ENCODE data around the gene FITM1. TPM values are rescaled to one million over a fixed set of nuclear protein-coding genes. Genes with fewer than 3 reads are reported as not detected.

Gene FITM1
- total RNA-seq, 1 donor from 2014 or later: 0.59 TPM

DNA sequence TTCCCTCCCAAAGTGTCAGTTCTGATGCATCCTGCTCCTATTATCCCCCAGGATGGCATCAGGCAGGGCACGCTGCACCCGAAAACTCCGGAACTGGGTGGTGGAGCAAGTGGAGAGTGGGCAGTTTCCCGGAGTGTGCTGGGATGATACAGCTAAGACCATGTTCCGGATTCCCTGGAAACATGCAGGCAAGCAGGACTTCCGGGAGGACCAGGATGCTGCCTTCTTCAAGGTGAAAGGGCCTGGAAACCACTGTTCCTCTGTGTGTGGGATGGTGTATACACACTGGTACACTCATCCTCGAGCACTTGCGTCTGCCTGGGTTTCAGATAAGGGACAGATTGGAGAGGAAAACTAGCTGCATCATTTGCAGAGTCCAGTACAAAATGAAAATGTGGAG is 31.6 kb downstream of the FITM1 start:
- Mint-ChIP-seq H3K36me3 (ENCODE audit: low read depth, unreplicated experiment) (peaks cover 47% of the 10 kb centered on the region), H3K9me3 (ENCODE audit: unreplicated experiment) (no peaks in the 10 kb centered on the region), H3K4me1 (ENCODE audit: unreplicated experiment) (peaks cover 8% of the 10 kb centered on the region), H3K27ac (ENCODE audit: unreplicated experiment) (peak overlapping the region; percentile 70), H3K27me3 (ENCODE audit: unreplicated experiment) (peaks cover 9% of the 10 kb centered on the region), H3K4me3 (ENCODE audit: unreplicated experiment) (peak overlapping the region; percentile 79)
- TF ChIP-seq, protein P1, sequence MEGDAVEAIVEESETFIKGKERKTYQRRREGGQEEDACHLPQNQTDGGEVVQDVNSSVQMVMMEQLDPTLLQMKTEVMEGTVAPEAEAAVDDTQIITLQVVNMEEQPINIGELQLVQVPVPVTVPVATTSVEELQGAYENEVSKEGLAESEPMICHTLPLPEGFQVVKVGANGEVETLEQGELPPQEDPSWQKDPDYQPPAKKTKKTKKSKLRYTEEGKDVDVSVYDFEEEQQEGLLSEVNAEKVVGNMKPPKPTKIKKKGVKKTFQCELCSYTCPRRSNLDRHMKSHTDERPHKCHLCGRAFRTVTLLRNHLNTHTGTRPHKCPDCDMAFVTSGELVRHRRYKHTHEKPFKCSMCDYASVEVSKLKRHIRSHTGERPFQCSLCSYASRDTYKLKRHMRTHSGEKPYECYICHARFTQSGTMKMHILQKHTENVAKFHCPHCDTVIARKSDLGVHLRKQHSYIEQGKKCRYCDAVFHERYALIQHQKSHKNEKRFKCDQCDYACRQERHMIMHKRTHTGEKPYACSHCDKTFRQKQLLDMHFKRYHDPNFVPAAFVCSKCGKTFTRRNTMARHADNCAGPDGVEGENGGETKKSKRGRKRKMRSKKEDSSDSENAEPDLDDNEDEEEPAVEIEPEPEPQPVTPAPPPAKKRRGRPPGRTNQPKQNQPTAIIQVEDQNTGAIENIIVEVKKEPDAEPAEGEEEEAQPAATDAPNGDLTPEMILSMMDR (IDR thresholded peaks at IDR 0.05; ENCODE audit: unreplicated experiment): no peak
- no peak for DNase-seq (ENCODE audit: low spot score)

DNA sequence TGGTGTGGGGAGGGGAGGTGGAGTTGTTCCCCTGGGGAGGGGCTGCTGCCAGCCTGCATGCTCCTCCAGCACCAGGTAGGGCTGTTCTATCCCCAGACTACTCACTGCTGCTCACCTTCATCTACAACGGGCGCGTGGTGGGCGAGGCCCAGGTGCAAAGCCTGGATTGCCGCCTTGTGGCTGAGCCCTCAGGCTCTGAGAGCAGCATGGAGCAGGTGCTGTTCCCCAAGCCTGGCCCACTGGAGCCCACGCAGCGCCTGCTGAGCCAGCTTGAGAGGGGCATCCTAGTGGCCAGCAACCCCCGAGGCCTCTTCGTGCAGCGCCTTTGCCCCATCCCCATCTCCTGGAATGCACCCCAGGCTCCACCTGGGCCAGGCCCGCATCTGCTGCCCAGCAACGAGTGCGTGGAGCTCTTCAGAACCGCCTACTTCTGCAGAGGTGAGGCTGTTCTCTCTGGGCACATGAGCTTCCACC is 34.1 kb downstream of the FITM1 start:
- no peak overlapping the region for H3K27ac Mint-ChIP-seq (ENCODE audit: unreplicated experiment)
- DNase-seq (ENCODE audit: low spot score): no peak
- peaks cover 50% of the 10 kb centered on the region for H3K36me3 Mint-ChIP-seq (ENCODE audit: low read depth, unreplicated experiment)
- H3K4me1 Mint-ChIP-seq (ENCODE audit: unreplicated experiment): peaks cover 11% of the 10 kb centered on the region
- H3K4me3 Mint-ChIP-seq (ENCODE audit: unreplicated experiment): no peak overlapping the region
- TF ChIP-seq, protein P1 (IDR thresholded peaks at IDR 0.05; ENCODE audit: unreplicated experiment): no peak
- peaks cover 9% of the 10 kb centered on the region for H3K27me3 Mint-ChIP-seq (ENCODE audit: unreplicated experiment)
- H3K9me3 Mint-ChIP-seq (ENCODE audit: unreplicated experiment): no peaks in the 10 kb centered on the region

DNA sequence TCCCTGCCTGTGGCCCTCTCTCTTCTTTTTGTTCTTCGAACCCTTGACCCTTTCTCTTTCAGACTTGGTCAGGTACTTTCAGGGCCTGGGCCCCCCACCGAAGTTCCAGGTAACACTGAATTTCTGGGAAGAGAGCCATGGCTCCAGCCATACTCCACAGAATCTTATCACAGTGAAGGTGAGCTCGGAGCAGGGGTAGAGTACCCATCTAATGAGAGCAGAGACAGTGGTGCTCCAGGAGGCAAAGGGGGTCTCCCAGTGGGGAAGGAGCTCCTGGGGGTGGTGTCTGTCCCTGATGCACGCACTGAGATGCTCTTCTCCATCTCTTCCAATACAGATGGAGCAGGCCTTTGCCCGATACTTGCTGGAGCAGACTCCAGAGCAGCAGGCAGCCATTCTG is 35.3 kb downstream of the FITM1 start:
- Mint-ChIP-seq H3K27ac (ENCODE audit: unreplicated experiment) (no peak overlapping the region), H3K4me3 (ENCODE audit: unreplicated experiment) (peak overlapping the region; percentile 87), H3K36me3 (ENCODE audit: low read depth, unreplicated experiment) (peaks cover 44% of the 10 kb centered on the region), H3K9me3 (ENCODE audit: unreplicated experiment) (no peaks in the 10 kb centered on the region), H3K27me3 (ENCODE audit: unreplicated experiment) (peaks cover 2% of the 10 kb centered on the region), H3K4me1 (ENCODE audit: unreplicated experiment) (peaks cover 11% of the 10 kb centered on the region)
- no peak for DNase-seq (ENCODE audit: low spot score)
- TF ChIP-seq, protein P1 (IDR thresholded peaks at IDR 0.05; ENCODE audit: unreplicated experiment): no peak

DNA sequence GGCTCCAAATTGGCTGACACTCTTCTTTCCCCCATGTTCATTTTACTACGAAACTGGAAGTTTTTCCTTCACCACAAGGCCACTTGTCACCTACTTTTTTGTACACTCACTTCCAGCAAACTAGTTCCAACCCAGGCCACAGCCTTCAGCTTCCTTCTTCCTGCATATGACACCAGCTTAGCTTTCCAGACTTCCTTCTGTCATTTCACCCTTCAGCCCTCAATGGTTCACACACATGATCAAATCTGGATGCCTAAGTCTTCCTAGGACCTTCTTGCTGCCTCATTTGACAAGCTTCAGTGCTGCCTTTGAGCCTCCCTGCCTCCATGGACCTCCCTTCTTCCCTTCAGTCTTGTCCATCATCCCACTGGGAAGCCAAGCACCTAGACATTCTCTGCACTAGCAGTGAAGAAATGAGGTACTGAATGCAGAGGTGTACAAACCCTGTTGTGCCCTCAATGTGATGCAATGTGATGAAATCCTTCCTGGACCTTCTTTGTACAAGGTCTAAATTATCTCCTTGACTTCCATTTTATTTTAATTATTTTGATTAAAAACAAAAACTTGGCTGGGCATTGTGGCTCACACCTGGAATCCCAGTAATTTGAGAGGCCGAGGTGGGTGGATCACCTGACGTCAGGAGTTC is 37.1 kb downstream of the FITM1 start:
- Mint-ChIP-seq H3K27ac (ENCODE audit: unreplicated experiment) (no peak overlapping the region), H3K27me3 (ENCODE audit: unreplicated experiment) (peaks cover 4% of the 10 kb centered on the region)

More for the DNA sequence above, 37.1 kb downstream of the FITM1 start:
- Mint-ChIP-seq H3K9me3 (ENCODE audit: unreplicated experiment) (no peaks in the 10 kb centered on the region), H3K36me3 (ENCODE audit: low read depth, unreplicated experiment) (peaks cover 39% of the 10 kb centered on the region), H3K4me3 (ENCODE audit: unreplicated experiment) (peak overlapping the region; percentile 48), H3K4me1 (ENCODE audit: unreplicated experiment) (peaks cover 3% of the 10 kb centered on the region)
- TF ChIP-seq, protein P1 (IDR thresholded peaks at IDR 0.05; ENCODE audit: unreplicated experiment): no peak
- DNase-seq (ENCODE audit: low spot score): no peak

Data from endothelial cell (in vitro differentiated cells).